HEK293 (cell line): ENCODE measurements around the gene ZNF550.

ENCODE experiments used
- EGR2 ChIP-seq: fragments of 450-650 bp; formaldehyde crosslinking; IDR thresholded peaks from 2 replicates; pipeline ENCODE4 v1.5.1; 2016; ENCODE audit warnings: low read depth, missing biosample characterization, missing genetic modification characterization
- FEZF1 ChIP-seq: fragments of 450-650 bp; formaldehyde crosslinking; IDR thresholded peaks from 2 replicates; pipeline ENCODE4 v1.5.1; 2016; ENCODE audit warnings: missing biosample characterization, missing genetic modification characterization
- GLIS1 ChIP-seq: fragments of 450-650 bp; formaldehyde crosslinking; IDR thresholded peaks from 2 replicates; pipeline ENCODE4 v1.5.1; 2016; ENCODE audit warnings: missing biosample characterization, missing genetic modification characterization
- KLF7 ChIP-seq: fragments of 450-650 bp; formaldehyde crosslinking; IDR thresholded peaks from 2 replicates; pipeline ENCODE4 v1.5.1; 2016; ENCODE audit warnings: missing biosample characterization, missing genetic modification characterization, borderline replicate concordance
- OVOL3 ChIP-seq: fragments of 450-650 bp; formaldehyde crosslinking; IDR thresholded peaks from 2 replicates; pipeline ENCODE4 v1.5.1; 2016; ENCODE audit warnings: missing biosample characterization, missing genetic modification characterization
- SP7 ChIP-seq: fragments of 450-650 bp; formaldehyde crosslinking; IDR thresholded peaks from 2 replicates; pipeline ENCODE4 v1.5.1; 2016; ENCODE audit warnings: missing biosample characterization, missing genetic modification characterization
- WT1 ChIP-seq: fragments of 450-650 bp; formaldehyde crosslinking; IDR thresholded peaks from 2 replicates; pipeline ENCODE4 v1.5.1; 2016; ENCODE audit warnings: missing biosample characterization, missing genetic modification characterization
- ZBTB1 ChIP-seq: fragments of 450-650 bp; formaldehyde crosslinking; IDR thresholded peaks from 2 replicates; pipeline ENCODE4 v1.5.1; 2016; ENCODE audit warnings: missing biosample characterization, missing genetic modification characterization
- ZEB2 ChIP-seq: fragments of 450-650 bp; formaldehyde crosslinking; IDR thresholded peaks from 2 replicates; pipeline ENCODE4 v1.5.1; 2016; ENCODE audit warnings: missing biosample characterization, missing genetic modification characterization
- ZFP3 ChIP-seq: fragments of 450-650 bp; formaldehyde crosslinking; IDR thresholded peaks from 2 replicates; pipeline ENCODE4 v1.5.1; 2016; ENCODE audit warnings: low read depth, missing biosample characterization, missing genetic modification characterization
- ZFP37 ChIP-seq: fragments of 450-650 bp; formaldehyde crosslinking; IDR thresholded peaks from 2 replicates; pipeline ENCODE4 v1.5.1; 2016; ENCODE audit warnings: missing biosample characterization, missing genetic modification characterization
- ZNF2 ChIP-seq: fragments of 450-650 bp; formaldehyde crosslinking; IDR thresholded peaks from 2 replicates; pipeline ENCODE4 v1.5.1; 2016; ENCODE audit warnings: missing biosample characterization, missing genetic modification characterization
- ZNF324 ChIP-seq: fragments of 450-650 bp; formaldehyde crosslinking; IDR thresholded peaks from 2 replicates; pipeline ENCODE4 v1.5.1; 2016; ENCODE audit warnings: missing biosample characterization, missing genetic modification characterization
- ZNF433 ChIP-seq: fragments of 450-650 bp; formaldehyde crosslinking; IDR thresholded peaks from 2 replicates; pipeline ENCODE4 v1.5.1; 2016; ENCODE audit warnings: missing biosample characterization, missing genetic modification characterization, low read depth
- ZNF473 ChIP-seq: fragments of 450-650 bp; formaldehyde crosslinking; IDR thresholded peaks from 2 replicates; pipeline ENCODE4 v1.5.1; 2017; ENCODE audit warnings: missing biosample characterization, missing genetic modification characterization
- ZNF501 ChIP-seq: fragments of 450-650 bp; formaldehyde crosslinking; IDR thresholded peaks from 2 replicates; pipeline ENCODE4 v1.5.1; 2016; ENCODE audit warnings: missing biosample characterization, missing genetic modification characterization
- ZNF600 ChIP-seq: fragments of 450-650 bp; formaldehyde crosslinking; IDR thresholded peaks from 2 replicates; pipeline ENCODE4 v1.5.1; 2016; ENCODE audit warnings: missing biosample characterization, missing genetic modification characterization
- ZNF654 ChIP-seq: fragments of 450-650 bp; formaldehyde crosslinking; IDR thresholded peaks from 2 replicates; pipeline ENCODE4 v1.5.1; 2016; ENCODE audit warnings: low read depth, missing biosample characterization, missing genetic modification characterization
- ZNF701 ChIP-seq: fragments of 450-650 bp; formaldehyde crosslinking; IDR thresholded peaks from 2 replicates; pipeline ENCODE4 v1.5.1; 2016; ENCODE audit warnings: missing biosample characterization, missing genetic modification characterization
- ZNF707 ChIP-seq: fragments of 450-650 bp; formaldehyde crosslinking; IDR thresholded peaks from 2 replicates; pipeline ENCODE4 v1.5.1; 2016; ENCODE audit warnings: missing biosample characterization, missing genetic modification characterization
- ZNF776 ChIP-seq: fragments of 450-650 bp; formaldehyde crosslinking; IDR thresholded peaks from 2 replicates; pipeline ENCODE4 v1.5.0; 2017; ENCODE audit warnings: missing biosample characterization, missing genetic modification characterization, borderline replicate concordance
- ZSCAN23 ChIP-seq: fragments of 450-650 bp; formaldehyde crosslinking; IDR thresholded peaks from 2 replicates; pipeline ENCODE4 v1.5.1; 2016; ENCODE audit warnings: missing biosample characterization, missing genetic modification characterization
- ZSCAN30 ChIP-seq: fragments of 450-650 bp; IDR thresholded peaks from 2 replicates; pipeline ENCODE4 v1.5.1; 2018; ENCODE audit warnings: missing biosample characterization, mild to moderate bottlenecking, missing genetic modification characterization, moderate library complexity
- TF ChIP-seq, protein P1 (sequence below): fragments of 450-650 bp; formaldehyde crosslinking; IDR thresholded peaks from 2 replicates; pipeline ENCODE4 v1.5.1; 2016; ENCODE audit warnings: missing biosample characterization, missing genetic modification characterization
- TF ChIP-seq, protein P2 (sequence below): fragments of 450-650 bp; formaldehyde crosslinking; optimal IDR thresholded peaks from 2 replicates; pipeline ENCODE3; 2016; ENCODE audit warnings: missing biosample characterization, mild to moderate bottlenecking, missing genetic modification characterization
- TF ChIP-seq, protein P3 (sequence below): fragments of 450-650 bp; formaldehyde crosslinking; IDR thresholded peaks from 2 replicates; pipeline ENCODE4 v1.5.1; 2016; ENCODE audit warnings: missing biosample characterization, missing genetic modification characterization, low read depth
- TF ChIP-seq, protein P4 (sequence below): IDR thresholded peaks from 2 replicates; pipeline ENCODE4 v1.6.1; 2011; ENCODE audit warnings: mild to moderate bottlenecking, low read depth, low read length, borderline replicate concordance
- TF ChIP-seq, protein P5 (sequence below): fragments of 450-650 bp; IDR thresholded peaks from 2 replicates; pipeline ENCODE4 v1.5.1; 2018; ENCODE audit warnings: missing biosample characterization, missing genetic modification characterization
- TF ChIP-seq, protein P6 (sequence below): fragments of 450-650 bp; formaldehyde crosslinking; IDR thresholded peaks from 2 replicates; pipeline ENCODE4 v1.5.1; 2017; ENCODE audit warnings: missing biosample characterization, mild to moderate bottlenecking, missing genetic modification characterization, moderate library complexity

Gene ZNF550

DNA sequence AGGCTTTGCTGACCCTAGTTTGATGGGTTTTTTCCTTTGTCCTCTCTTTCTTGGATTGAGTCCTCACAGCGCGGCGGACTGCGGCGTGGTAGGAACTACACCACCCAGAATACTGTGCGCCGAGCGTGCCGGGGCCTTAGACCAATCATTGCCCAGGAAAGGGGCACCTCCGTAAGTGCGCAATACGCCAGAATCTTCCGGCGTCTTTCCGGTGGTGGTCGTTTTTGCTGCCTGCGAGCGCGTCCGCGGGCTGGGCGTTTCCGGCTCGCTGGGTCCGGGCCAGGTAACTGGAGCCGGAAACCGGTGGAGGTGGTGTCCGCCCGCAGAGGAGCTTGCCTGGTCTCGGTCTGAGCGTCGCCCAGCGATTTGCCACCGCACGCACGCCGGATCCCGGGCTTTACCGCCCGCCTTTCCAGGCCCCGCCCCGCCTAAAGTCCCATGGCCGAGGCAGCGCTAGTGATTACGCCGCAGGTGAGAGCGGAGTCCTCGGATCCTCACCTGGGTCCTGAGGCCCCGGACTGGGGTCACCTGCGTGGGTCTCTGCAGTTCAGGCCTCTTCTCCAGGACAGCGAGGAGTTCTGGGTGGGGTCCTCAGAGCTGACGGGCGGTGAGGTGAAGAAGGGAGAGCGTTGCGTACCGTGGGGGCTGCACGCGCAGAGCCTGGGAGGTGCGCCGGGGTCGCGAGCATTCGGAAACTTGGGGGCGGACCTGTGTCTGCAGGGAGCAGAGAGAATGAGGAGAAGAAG is 32.4 kb downstream of the ZNF550 start, which contains the start of gene ZNF549 (continued):
- TF ChIP-seq, protein P1, sequence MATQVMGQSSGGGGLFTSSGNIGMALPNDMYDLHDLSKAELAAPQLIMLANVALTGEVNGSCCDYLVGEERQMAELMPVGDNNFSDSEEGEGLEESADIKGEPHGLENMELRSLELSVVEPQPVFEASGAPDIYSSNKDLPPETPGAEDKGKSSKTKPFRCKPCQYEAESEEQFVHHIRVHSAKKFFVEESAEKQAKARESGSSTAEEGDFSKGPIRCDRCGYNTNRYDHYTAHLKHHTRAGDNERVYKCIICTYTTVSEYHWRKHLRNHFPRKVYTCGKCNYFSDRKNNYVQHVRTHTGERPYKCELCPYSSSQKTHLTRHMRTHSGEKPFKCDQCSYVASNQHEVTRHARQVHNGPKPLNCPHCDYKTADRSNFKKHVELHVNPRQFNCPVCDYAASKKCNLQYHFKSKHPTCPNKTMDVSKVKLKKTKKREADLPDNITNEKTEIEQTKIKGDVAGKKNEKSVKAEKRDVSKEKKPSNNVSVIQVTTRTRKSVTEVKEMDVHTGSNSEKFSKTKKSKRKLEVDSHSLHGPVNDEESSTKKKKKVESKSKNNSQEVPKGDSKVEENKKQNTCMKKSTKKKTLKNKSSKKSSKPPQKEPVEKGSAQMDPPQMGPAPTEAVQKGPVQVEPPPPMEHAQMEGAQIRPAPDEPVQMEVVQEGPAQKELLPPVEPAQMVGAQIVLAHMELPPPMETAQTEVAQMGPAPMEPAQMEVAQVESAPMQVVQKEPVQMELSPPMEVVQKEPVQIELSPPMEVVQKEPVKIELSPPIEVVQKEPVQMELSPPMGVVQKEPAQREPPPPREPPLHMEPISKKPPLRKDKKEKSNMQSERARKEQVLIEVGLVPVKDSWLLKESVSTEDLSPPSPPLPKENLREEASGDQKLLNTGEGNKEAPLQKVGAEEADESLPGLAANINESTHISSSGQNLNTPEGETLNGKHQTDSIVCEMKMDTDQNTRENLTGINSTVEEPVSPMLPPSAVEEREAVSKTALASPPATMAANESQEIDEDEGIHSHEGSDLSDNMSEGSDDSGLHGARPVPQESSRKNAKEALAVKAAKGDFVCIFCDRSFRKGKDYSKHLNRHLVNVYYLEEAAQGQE = no peak
- TF ChIP-seq ZEB2 = peak; percentile 87
- TF ChIP-seq ZFP37 = peak; percentile 59; the same call in 1 of the 2 replicates
- no peak for TF ChIP-seq ZNF701 (tag by site-specific recombination)
- no peak for TF ChIP-seq ZNF473 (tag by site-specific recombination)
- 0 out of 2 replicates have a peak, but pooled peaks have one; percentile 26 for TF ChIP-seq EGR2 (tag by site-specific recombination)
- TF ChIP-seq OVOL3 (tag by site-specific recombination) = no peak
- peak; percentile 66; the same call in 1 of the 2 replicates for TF ChIP-seq KLF7 (tag by site-specific recombination)
- TF ChIP-seq, protein P2, sequence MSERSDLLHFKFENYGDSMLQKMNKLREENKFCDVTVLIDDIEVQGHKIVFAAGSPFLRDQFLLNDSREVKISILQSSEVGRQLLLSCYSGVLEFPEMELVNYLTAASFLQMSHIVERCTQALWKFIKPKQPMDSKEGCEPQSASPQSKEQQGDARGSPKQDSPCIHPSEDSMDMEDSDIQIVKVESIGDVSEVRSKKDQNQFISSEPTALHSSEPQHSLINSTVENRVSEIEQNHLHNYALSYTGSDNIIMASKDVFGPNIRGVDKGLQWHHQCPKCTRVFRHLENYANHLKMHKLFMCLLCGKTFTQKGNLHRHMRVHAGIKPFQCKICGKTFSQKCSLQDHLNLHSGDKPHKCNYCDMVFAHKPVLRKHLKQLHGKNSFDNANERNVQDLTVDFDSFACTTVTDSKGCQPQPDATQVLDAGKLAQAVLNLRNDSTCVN = peak; percentile 79
- TF ChIP-seq, protein P3, sequence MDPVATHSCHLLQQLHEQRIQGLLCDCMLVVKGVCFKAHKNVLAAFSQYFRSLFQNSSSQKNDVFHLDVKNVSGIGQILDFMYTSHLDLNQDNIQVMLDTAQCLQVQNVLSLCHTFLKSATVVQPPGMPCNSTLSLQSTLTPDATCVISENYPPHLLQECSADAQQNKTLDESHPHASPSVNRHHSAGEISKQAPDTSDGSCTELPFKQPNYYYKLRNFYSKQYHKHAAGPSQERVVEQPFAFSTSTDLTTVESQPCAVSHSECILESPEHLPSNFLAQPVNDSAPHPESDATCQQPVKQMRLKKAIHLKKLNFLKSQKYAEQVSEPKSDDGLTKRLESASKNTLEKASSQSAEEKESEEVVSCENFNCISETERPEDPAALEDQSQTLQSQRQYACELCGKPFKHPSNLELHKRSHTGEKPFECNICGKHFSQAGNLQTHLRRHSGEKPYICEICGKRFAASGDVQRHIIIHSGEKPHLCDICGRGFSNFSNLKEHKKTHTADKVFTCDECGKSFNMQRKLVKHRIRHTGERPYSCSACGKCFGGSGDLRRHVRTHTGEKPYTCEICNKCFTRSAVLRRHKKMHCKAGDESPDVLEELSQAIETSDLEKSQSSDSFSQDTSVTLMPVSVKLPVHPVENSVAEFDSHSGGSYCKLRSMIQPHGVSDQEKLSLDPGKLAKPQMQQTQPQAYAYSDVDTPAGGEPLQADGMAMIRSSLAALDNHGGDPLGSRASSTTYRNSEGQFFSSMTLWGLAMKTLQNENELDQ (tag by site-specific recombination) = no peak
- TF ChIP-seq, protein P4, sequence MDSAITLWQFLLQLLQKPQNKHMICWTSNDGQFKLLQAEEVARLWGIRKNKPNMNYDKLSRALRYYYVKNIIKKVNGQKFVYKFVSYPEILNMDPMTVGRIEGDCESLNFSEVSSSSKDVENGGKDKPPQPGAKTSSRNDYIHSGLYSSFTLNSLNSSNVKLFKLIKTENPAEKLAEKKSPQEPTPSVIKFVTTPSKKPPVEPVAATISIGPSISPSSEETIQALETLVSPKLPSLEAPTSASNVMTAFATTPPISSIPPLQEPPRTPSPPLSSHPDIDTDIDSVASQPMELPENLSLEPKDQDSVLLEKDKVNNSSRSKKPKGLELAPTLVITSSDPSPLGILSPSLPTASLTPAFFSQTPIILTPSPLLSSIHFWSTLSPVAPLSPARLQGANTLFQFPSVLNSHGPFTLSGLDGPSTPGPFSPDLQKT = peak; percentile 46; the same call in 1 of the 2 replicates
- TF ChIP-seq ZNF2 (tag by site-specific recombination) = peak; percentile 60
- TF ChIP-seq ZBTB1 (tag by site-specific recombination) = no peak
- TF ChIP-seq, protein P5, sequence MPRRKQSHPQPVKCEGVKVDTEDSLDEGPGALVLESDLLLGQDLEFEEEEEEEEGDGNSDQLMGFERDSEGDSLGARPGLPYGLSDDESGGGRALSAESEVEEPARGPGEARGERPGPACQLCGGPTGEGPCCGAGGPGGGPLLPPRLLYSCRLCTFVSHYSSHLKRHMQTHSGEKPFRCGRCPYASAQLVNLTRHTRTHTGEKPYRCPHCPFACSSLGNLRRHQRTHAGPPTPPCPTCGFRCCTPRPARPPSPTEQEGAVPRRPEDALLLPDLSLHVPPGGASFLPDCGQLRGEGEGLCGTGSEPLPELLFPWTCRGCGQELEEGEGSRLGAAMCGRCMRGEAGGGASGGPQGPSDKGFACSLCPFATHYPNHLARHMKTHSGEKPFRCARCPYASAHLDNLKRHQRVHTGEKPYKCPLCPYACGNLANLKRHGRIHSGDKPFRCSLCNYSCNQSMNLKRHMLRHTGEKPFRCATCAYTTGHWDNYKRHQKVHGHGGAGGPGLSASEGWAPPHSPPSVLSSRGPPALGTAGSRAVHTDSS = no peak
- TF ChIP-seq ZNF776 (tag by site-specific recombination) = no peak
- TF ChIP-seq ZNF433 (tag by site-specific recombination) = no peak
- TF ChIP-seq ZNF707 (tag by site-specific recombination) = no peak
- TF ChIP-seq ZNF600 (tag by site-specific recombination) = 0 out of 2 replicates have a peak, but pooled peaks have one; percentile 36
- TF ChIP-seq ZNF654 (tag by site-specific recombination) = no peak
- TF ChIP-seq, protein P6, sequence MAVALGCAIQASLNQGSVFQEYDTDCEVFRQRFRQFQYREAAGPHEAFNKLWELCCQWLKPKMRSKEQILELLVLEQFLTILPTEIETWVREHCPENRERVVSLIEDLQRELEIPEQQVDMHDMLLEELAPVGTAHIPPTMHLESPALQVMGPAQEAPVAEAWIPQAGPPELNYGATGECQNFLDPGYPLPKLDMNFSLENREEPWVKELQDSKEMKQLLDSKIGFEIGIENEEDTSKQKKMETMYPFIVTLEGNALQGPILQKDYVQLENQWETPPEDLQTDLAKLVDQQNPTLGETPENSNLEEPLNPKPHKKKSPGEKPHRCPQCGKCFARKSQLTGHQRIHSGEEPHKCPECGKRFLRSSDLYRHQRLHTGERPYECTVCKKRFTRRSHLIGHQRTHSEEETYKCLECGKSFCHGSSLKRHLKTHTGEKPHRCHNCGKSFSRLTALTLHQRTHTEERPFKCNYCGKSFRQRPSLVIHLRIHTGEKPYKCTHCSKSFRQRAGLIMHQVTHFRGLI (tag by site-specific recombination) = peak; percentile 87
- peak; percentile 58; the same call in 1 of the 2 replicates for TF ChIP-seq ZSCAN30
- peak; percentile 60 for TF ChIP-seq SP7 (tag by site-specific recombination)
- peak; percentile 75 for TF ChIP-seq FEZF1 (tag by site-specific recombination)
- TF ChIP-seq ZSCAN23 = no peak
- TF ChIP-seq ZNF501 = peak; percentile 59; the same call in 1 of the 2 replicates
- peak; percentile 47; the same call in 1 of the 2 replicates for TF ChIP-seq GLIS1
- TF ChIP-seq ZNF324 (tag by site-specific recombination) = peak; percentile 58
- 0 out of 2 replicates have a peak, but pooled peaks have one; percentile 11 for TF ChIP-seq WT1 (tag by site-specific recombination)
- no peak for TF ChIP-seq ZFP3 (tag by site-specific recombination)
